Fibroblast of skin of back (primary cell): ENCODE results near the gene GIMAP2.
"Not testable (repeated sequence)": the region's sequence is repeated elsewhere in the genome, so short reads cannot be mapped to it uniquely, and the experiment has no call there.

Experiments used
- DNase-seq: peaks from one replicate; pipeline ENCODE4 v3.0.0-alpha.2; 2013

The GIMAP2 gene

DNA sequence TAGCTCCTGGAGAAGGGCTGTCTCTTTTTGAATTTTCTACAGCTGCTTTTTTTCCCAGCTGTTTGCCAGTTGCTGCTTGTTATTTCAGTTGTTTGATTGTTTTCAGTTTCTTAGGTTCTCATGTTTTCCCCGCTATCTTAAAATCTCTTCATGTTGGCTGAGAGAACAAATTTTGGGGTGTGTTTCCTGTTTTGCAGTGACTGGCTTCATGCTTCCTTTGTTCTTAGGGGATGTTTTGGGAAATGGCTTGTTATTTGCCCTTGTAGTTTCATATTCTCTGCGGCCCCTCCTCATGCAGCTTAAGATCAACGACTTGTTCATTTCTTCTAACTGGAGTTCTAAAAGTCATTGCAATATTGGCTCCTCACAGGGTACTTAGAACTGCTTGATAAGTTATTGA, 8.7 kb upstream of the GIMAP2 start:
- DNase-seq, result not testable (repeated sequence)

DNA sequence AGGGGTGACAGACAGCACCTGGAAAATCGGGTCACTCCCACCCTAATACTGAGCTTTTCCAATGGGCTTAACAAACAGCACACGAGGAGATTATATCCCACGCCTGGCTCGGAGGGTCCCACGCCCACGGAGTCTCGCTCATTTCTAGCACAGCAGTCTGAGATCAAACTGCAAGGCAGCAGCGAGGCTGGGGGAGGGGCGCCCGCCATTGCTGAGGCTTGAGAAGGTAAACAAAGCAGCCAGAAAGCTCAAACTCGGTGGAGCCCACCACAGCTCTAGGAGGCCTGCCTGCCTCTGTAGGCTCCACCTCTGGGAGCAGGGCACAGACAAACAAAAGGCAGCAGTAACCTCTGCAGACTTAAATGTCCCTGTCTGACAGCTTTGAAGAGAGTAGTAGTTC, 6.9 kb upstream of the GIMAP2 start:
- not testable (repeated sequence) for DNase-seq

DNA sequence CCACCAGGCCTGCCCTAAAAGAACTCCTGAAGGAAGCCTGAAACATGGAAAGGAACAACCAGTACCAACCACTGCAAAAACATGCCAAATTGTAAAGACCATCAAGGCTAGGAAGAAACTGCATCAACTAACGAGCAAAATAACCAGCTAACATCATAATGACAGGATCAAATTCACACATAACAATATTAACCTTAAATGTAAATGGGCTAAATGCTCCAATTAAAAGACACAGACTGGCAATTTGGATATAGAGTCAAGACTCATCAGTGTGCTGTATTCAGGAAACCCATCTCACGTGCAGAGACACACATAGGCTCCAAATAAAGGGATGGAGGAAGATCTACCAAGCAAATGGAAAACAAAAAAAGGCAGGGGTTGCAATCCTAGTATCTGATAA, 5.1 kb upstream of the GIMAP2 start:
- DNase-seq, result not testable (repeated sequence)

- DNase-seq, result no peak
These were observed 625 bp downstream of the GIMAP2 start for GRCh38 chr7:150686030-150686631.

DNA sequence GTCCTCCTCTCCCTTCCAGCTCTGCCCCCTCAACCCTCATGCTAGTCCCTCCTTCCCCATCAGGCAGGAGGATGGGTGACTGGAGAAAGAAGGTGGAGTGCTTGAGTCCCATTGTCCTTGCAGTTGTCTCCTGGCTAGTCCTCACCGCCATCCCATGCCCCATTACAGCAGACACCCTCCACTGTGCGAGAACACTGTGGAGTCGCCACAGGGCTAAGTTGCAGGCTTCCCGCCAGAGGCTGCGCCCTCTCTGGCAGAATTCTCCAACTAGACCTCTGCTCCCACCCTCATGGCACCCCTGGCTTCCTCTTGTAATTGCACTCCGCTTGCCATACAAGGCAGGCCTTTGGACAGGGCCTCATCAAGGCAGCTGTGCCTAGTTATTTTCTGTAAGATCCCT, 3.1 kb downstream of the GIMAP2 start:
- DNase-seq, result no peak

DNA sequence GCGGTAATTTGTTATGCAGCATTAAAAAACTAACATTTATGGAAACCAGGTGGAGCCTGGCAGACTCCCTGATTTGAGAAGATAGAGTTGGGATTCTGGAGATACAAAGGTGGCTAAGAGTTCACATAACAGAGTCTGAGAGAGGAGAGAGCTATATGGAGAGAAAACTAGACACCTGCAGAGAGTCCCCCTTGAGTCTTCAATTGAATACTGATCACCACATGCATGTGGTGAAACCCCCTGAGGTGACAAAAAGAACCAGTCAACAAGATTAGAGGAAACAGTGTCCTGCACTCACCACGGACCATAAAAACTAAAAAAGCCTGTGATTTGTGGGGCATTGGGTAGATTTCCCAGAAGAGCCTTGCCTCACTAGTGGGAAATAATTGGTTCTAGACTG, 10.1 kb downstream of the GIMAP2 start:
- no peak for DNase-seq

DNA sequence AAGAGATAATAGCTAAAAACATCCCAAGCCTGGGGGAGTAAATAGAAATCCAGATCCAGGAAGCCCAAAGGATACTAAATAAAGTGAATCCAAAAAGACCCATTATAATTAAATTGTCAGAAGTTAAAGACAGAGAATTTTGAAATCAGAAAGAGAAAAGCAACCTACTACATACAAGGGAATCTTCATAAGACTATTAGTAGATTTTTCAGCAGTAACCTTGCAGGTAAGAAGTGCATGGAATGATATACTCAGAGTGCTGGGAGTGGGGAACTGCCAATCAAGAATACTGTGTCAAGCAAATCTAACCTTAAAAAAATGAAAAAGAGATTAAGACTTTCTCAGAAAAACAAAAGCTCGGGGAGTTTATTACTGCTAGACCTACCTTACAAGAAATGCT, 17.7 kb downstream of the GIMAP2 start:
- DNase-seq, result no peak

DNA sequence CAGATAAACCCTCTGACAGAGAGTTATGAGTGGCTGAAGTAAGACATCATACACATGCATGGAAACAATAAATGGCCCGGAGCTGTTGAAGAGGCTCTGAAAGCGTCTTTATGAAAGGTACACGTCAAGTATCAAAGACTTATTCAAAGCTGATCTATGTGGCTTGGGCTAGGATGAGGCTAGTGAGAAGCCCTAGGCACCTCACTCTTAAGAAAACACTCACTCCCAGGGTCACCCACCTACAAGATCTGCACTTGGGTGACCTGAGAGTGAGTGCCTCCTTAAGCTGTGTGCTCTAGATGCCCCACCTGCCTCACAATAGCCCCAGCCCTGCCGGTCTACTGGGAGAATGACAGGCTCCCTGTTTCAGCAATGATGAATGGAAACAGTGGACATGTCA, 29.8 kb downstream of the GIMAP2 start:
- DNase-seq, result no peak

- DNase-seq, result no peak
These were observed 30.2 kb downstream of the GIMAP2 start for GRCh38 chr7:150715738-150716137.

GRCh38 chr7:150716368-150716767, 30.9 kb downstream of the GIMAP2 start, which contains the start of gene GIMAP1:
TSS of gene GIMAP1 (plus strand) at chr7:150716613. CDS start at chr7:150719048, 2,435 bp downstream.
- no peak for DNase-seq

GRCh38 chr7:150716939-150717338, 31.4 kb downstream of the GIMAP2 start:
- no peak for DNase-seq

GRCh38 chr7:150717814-150718420, 32.4 kb downstream of the GIMAP2 start:
- no peak for DNase-seq

DNA sequence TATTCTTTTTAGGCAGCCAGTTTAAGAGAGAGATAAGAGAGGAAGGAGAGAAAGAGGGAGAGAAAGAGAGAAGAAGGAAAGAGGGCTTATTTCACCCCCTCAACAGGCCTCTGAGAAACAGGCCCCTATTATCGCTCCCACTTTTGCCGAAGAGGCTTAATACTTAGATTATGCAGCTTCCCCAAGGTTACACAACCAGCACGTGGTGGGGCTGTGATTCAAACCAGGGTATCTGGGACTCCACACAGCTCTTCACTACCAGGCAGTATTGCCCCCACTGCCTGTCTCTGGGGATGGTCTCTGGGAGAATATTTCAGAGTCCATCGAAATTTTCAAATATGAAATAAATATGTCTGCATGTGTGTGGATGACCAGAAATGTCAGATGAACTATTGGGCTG, 33.9 kb downstream of the GIMAP2 start:
- DNase-seq, result no peak

- DNase-seq, result no peak
These were observed 34.7 kb downstream of the GIMAP2 start for GRCh38 chr7:150719960-150720891.

- no peak for DNase-seq
These were observed 36.5 kb downstream of the GIMAP2 start for GRCh38 chr7:150721970-150722373.

- no peak for DNase-seq
These were observed 37.0 kb downstream of the GIMAP2 start for GRCh38 chr7:150722431-150722931.

DNA sequence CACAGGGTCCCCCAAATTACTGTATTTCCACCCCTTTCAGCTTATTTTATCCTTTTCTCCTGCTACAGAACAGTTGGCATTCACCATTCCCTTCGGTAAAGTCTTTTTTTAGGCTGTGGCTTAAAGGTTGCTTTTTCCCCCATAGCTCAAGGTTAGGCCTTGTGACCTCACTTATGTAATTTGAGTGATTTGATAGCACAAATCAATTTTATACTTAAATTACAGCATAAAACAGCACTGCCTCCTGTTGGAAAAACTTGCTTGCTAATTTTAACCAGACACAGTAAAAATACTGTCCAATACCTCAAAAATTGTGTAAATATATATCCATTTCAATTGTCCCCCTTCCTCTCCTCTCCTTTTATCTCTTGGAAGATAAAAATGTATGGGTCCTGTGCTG, 38.0 kb downstream of the GIMAP2 start:
- no peak for DNase-seq

DNA sequence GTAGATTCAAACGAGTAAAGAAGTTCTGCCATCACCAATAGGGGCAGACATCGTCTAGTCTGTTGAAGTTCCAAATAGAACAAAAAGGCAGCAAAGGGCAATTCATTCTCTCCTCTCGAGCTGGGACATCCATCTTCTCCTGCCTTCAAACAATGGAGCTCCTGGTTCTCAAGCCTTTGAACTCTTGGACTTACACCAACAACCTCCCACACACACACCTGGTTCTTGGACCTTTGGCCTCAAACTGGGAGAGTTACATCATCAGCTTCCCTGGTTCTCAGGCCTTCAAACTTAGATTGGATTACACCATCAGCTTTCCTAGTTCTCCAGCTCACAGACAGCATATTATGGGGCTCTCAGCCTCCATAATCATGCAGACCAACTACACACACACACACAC, 41.9 kb downstream of the GIMAP2 start:
- no peak for DNase-seq

- no peak for DNase-seq
These were observed 42.5 kb downstream of the GIMAP2 start for GRCh38 chr7:150728011-150728410.

DNA sequence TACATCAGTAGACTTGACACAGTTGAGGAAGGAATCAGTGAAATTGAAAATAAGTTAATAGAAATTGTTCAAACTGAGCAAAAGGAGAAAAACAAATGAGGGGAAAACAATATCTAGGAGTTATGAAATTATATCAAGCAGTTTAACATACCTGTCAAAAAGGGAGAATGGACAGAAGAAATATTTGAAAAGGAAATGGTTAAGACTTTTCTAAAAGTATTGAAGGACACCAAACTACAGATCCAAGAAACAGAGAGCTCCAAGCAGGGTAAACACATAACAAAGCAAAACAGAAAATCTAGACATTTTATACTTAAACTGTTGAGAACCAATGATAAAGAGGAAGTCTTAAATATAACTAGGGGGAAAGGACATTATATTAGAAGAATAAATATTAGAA, 43.1 kb downstream of the GIMAP2 start:
- no peak for DNase-seq

GRCh38 chr7:150731916-150732315, 46.4 kb downstream of the GIMAP2 start:
- DNase-seq, result no peak

- DNase-seq, result no peak
These were observed 47.4 kb downstream of the GIMAP2 start for GRCh38 chr7:150732786-150733481.
